Activated CD8-positive, alpha-beta memory T cell treated with anti-CD3 and anti-CD28 coated beads, Interleukin-2, amount 50 U/mL, for 4 hours (primary cell): ENCODE data around the gene MKI67.
"Not testable (repeated sequence)": the region's sequence is repeated elsewhere in the genome, so short reads cannot be mapped to it uniquely, and the experiment has no call there.

Experiments
- DNase-seq: peaks from one replicate; pipeline ENCODE4 v3.0.0-alpha.2; 2020

MKI67 gene

DNA sequence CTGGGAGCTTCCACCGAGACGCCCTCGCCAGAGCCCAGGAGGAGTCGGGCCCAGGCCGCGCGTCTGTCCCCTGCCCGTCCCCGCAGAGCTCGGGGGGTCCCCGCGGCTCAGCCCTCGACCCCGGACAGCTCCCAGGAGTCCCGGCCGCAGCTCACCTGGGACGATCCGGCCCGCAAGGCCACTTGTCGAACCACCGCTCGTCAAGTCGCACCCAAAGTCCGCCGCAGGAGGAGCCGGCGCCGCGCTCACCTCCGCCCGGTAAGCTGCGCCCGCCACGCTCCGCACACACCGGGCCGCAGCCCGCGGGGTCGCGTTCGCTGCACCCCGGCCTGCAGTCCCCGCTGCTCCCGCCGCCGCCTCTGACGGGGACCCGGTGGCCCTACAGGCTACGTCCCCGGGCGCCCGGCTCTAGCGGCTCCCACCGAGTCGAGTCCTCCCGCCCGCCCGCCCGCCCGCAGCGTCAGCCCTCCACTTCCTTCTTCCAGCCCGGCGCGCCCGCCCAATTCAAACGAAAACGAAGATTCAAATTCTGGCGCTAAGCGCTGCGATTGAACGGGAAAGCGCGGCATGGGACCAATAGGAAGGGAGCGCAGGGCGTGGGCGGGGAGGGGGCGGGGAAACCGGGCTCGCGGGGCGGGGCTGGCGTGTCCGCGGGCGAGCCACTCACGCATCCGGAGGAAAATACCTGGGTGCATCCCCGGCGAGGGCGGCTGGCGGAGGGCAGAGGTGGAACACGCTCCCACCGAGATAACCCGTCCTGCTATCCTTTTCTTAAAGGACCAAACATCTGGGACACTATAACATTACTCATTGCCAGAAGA lies at the start of gene MKI67:
Gene MKI67 (minus strand): TSS at position 480 of the 821 bp plus-strand sequence. CDS start 756 bp downstream, outside the sequence.
- DNase-seq = peak; percentile 85

- DNase-seq = no peak
Observed at GRCh38 chr10:128174581-128175559, 48.6 kb upstream of the MKI67 start.

DNA sequence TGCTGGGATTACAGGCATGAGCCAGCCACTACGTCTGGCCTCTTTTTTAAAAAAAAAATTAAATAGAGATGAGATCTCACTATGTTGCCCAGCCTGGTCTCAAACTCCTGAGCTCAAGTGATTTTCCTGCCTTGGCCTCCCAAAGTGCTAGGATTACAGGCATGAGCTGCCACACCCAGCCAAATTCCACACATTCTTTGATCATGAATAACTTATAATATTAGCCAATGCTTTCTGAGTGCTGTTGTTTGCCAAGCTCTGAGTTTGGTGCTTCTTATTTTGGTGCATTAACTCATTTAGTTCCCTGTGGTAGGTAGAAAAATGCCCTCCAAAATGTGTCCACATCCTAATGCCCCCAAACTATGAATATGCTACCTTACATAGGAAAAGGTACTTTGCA lies 47.2 kb upstream of the MKI67 start:
- DNase-seq = no peak

DNA sequence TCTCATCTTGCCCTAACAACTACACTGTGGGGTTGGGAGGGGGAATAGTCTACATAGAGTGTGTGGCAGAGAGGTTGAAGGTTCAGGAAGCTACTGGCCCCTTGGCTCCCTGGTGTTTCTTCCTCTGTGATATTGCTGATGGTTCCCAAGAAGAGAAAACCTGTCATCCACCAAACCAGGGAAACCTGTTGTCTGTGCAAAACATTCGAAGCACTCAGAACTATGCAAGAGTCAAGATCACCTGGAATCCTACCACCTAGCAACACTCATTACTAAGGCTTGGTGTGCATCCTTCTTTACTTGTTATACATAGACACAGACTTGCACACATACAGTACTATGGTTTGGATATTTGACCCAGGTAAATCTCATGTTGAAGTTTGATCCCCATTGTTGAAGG lies 46.5 kb upstream of the MKI67 start:
- DNase-seq = no peak

GRCh38 chr10:128169811-128170379 lies 43.7 kb upstream of the MKI67 start:
- DNase-seq = no peak

GRCh38 chr10:128167926-128168520 lies 41.8 kb upstream of the MKI67 start:
- no peak for DNase-seq

- not testable (repeated sequence) for DNase-seq
Observed at GRCh38 chr10:128167123-128167522, 40.9 kb upstream of the MKI67 start.

- DNase-seq = no peak
Observed at GRCh38 chr10:128166151-128166550, 39.9 kb upstream of the MKI67 start.

GRCh38 chr10:128165536-128165935 lies 39.3 kb upstream of the MKI67 start:
- DNase-seq = no peak

DNA sequence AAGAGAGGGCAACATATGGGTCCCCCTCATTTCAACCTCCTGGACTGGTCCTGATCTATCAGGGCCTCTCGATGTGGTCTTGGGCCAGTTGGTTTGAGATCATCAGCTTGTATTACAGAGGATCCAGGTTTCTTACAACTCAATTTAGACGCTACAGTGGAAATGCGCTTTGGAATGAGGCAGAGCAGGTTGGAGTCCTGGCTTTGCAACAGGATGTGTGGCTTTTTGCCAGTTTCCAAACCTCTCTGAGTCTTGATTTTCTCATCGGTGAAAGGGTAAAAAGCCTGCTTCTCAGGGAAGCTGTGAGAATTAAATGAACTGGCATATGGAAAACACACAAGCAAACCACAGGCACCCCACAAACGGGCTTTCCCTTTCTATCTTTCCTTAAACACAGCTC lies 37.5 kb upstream of the MKI67 start:
- no peak for DNase-seq

DNA sequence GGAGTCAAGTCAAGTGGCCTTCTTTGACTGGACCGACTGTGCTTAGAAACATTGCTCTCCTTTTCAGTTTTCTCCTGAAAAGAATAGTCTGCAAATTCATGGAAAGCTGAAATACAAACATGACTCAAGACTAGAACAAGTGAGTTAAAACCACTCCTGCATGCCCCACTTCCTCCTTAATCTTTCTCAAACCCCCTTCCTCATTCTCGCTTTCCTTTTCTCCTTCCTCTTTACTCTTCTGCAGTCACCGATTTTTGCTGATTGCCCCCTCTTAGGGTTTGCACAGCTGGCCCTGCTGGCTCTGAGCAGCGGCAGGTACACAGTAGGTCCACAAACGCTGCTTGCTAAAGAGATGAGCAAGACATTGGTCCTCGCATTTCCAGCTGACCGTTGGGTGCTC lies 34.8 kb upstream of the MKI67 start:
- DNase-seq = no peak

DNA sequence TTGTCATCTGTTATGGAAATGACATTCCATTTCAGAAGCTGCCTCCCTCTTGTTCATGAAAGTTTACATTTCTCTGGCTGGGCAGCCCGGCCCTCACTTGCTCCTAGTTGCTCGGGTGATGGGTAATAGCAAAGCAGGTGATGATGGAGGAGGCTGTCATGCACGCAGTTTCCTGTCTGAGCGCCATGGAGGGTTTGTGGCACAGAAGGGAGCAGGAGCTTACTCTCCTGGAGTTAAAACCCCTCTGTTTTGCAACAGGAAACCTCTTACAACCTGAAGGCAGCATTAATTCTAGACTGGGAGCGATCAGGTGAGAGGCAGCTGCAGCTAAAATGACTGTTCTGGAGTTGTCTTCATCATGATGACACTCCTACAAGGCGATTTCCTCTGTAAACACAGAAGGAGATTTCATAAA lies 34.1 kb upstream of the MKI67 start:
- no peak for DNase-seq

DNA sequence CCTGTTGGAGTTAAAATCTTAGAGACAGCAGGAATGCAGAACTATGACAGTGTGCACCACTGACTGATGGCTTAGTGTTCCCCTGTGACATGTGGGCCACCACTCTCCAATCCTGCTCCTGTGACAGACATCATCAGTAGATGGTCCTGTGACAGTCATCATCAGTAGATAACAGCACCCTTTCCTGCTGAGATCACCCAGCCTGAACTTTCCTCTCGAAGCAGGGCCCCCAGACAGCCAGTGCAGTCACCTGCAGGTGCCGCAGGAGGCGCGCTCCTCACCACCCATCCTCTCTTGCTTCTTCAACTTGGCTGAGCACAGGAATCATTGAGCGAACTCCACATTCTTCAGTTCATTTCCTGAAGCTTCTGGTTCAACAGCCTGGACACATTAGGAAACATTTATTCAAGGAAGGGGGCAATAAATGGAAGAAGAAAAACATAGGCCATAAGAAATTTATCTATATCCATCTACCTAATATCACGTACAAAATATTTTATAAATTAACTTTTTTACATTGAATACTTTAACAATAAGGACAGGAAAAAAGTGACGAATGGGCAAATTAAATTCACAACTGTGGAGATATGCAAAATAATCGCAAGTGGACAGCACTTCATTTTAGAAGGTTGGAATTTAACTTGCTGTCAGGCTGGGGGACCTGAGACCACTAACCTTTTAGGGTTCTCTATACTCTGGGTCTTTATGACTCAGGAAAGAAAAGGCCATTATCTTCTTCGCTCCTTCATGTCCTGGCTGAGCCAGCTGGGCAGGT lies 32.0 kb upstream of the MKI67 start:
- no peak for DNase-seq

- no peak for DNase-seq
Observed at GRCh38 chr10:128156999-128157755, 31.0 kb upstream of the MKI67 start.

DNA sequence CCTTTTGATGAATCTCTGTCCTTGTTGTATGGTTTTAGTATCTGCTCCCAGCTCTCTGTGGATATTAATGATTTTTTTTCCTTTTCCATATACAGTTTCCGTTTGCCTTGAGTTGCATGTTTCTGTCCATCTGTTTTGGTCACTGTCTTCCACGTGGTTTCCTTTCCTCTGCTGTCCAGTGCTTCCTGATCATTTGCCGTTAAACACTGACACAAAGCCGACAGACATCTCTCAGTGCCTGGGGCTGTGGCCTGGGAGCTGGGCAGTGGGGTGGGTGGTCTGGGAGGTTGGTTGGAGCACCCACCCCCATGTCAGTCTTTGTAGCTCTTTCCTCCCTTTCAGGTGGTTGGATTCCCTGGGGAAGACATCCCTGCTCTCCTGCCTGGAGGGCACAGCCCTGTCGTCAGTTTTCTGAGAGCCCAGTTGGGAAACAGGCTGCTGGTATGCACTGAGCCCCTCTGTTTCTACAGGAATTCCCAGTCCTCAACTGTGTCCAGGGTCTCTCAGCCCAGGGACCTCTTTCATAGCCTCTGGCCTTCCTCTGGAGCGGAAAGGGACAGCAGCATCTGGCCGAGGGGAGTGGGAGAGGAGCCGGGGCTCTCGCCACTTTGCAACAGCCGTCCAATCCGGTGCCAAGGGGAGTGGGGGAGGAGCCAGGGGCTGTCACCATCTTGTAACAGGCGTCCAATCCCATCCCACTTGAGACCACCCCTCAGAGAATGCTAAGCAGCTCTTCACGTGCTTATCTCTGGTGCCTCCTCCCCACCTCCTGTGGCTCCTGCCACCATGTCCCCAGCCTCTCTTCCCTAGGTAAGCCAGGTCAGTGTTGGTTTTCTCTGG lies 26.7 kb upstream of the MKI67 start:
- no peak for DNase-seq

GRCh38 chr10:128151031-128151430 lies 24.8 kb upstream of the MKI67 start:
- no peak for DNase-seq

- no peak for DNase-seq
Observed at GRCh38 chr10:128150561-128150960, 24.3 kb upstream of the MKI67 start.

- DNase-seq = peak; percentile 77
Observed at GRCh38 chr10:128150045-128150493, 23.8 kb upstream of the MKI67 start.

- DNase-seq = no peak
Observed at GRCh38 chr10:128149267-128150014, 23.2 kb upstream of the MKI67 start.

GRCh38 chr10:128147669-128148068 lies 21.4 kb upstream of the MKI67 start:
- no peak for DNase-seq
